Muscle of arm (tissue), 12 donors: ENCODE results near the gene CCDC170. TPM values are rescaled to one million over a fixed set of nuclear protein-coding genes. Genes with fewer than 3 reads are reported as not detected.

Experiments used
- DNase-seq: peaks from one replicate; pipeline ENCODE4 v3.0.0-alpha.2; 2013
- polyA plus RNA-seq, 12 donors: library from polyadenylated mRNA; unstranded; fragments of 120-200 nt; gene quantifications; one replicate each; pipeline ENCODE4 v1.2.1, GENCODE V29; 2013; ENCODE audit not compliant: insufficient read length in 12 of 12

The CCDC170 gene
- polyA plus RNA-seq, 12 donors: 0.43 to 3.5 (median 1.0) TPM; not detected in 2

- DNase-seq: no peak
These were observed 53.3 kb downstream of the CCDC170 start for GRCh38 chr6:151546941-151547659.

DNA sequence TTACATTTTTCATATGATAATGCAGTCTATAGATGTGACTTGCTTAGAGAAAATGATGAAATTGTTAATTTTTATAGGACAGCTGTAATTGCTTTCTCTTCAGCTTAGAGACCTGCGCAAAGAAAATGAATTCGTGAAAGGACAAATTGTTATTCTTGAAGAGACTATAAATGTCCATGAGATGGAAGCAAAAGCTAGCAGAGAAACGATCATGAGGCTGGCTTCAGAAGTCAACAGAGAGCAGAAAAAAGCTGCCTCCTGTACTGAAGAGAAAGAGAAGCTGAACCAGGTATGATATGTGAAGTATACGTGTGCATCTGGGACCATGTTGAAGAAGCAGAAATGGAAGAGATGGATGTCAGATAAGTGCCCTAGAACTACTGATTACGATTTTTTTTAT lies 54.4 kb downstream of the CCDC170 start:
- DNase-seq: no peak

DNA sequence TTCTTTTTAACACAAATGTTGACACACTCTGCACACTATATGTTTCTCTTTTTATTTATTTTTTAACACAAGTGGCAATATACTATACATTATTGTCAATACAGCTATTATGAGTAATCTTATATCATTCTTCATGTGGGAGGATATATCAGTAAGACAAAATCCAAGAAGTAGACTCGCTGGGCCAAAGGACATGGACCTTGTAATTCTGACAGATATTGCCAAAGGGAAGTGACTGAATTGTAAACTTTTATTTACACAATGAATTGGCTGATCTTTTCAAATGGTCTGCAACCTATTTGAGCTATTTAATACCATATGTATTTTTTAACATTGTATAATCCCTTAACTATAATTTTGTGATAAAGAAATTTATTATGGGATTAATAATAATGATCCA lies 56.0 kb downstream of the CCDC170 start:
- no peak for DNase-seq

DNA sequence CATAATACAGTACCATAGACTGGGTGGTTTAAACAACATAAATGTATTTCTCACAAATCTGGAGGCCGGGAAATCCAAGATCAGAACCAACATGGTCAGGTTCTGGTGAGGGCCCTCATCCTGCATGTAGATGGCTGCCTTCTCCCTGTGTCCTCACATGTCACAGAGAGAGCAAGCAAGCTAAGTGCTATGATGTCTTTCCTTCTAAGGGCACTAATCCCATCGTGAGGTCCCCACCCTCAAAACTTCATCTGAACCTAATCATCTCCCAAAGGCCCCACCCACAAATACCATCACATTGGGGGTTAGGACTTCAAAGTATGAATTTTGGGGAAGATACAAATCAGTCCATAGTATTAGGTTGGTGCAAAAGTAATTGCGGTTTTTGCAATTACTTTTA lies 56.8 kb downstream of the CCDC170 start:
- DNase-seq: no peak

DNA sequence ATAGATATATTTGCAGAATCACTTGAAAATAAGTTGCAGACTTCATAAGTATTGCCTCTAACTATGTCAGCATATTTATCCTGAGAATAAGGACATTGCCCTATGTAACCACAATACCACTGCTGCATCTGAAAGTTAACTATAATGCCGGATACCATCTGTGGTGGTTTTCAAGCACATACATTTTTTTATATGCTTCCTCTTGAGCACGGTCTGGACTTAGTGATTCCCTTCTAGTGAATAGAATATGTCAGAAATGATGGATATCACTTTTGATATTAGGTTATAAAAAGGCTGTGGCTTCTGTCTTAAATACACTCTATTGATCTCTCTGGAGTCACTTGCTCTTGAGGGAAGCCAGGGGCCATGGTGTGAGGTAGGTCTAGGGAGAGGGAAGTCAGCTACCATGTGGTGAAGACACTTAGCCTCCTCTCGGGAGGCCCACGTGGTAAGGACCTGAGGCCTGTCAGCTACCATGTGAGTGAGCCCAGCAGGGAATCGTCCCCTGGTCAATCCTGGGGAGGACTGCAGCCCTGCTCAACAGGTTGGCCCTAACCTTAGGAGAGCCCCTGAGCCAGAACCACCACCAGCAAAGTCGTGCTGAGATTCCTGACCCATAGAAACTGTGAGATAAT lies 57.5 kb downstream of the CCDC170 start:
- no peak for DNase-seq

- DNase-seq: no peak
These were observed 59.8 kb downstream of the CCDC170 start for GRCh38 chr6:151553416-151554165.

- DNase-seq: no peak
These were observed 67.4 kb downstream of the CCDC170 start for GRCh38 chr6:151561238-151561637.

DNA sequence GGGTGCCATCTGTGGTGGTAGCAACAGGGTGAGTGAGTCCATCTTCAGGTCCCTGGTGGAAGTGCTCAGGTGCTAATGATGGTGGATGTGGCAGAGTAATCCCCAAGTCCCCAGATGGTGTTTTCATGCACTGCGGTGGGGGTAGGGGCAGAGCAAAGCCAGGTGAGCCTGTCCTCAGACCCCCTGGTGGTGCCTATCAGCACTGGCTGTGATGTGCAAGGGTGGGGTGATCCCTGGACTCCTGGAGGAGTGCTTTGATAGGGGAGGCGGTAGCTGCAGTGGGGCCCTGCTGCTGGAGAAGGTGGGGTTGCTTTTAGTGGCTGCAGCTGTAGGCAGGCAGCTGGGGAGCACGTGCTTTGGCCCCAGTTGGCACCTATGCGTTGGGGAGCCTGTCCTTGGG lies 70.8 kb downstream of the CCDC170 start:
- DNase-seq: no peak

GRCh38 chr6:151565940-151566339 lies 72.1 kb downstream of the CCDC170 start:
- no peak for DNase-seq

DNA sequence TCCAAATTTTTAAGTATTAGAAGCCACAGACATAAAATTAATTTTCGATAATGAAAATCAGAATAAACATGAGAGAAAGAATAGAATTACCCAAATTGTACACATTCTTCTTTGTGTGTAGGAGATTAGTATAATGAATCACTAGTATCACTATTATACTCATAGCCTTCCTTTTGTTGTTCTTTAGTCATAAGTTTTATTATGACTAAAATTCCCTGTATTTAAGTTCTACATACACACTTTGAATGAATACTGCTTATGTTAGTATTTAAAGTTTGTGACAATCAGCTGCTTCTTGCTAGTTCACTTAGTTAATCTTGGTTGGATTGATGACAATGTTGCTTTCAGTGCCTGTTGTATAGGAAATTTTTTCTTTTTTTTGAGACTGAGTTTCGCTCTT lies 72.7 kb downstream of the CCDC170 start:
- DNase-seq: no peak

DNA sequence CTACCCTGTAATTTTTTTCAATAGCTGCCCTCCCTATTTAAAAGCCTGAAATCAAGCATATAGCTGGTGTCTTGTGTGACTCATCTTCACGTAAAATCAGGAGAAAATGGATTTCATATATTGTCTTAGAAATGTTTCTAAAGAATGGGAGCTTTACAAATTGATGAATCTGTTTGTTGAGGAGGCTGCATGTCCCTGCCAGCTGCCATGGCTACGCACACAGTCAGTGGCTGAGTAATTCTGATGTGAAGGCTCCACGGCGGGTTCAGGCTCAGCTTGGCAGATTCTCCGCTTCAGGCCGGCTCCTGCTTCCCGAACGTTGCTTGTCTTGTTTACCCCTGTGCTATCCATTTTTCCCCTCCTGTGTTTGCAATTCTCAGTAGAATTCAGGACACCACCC lies 82.8 kb downstream of the CCDC170 start:
- DNase-seq: no peak

DNA sequence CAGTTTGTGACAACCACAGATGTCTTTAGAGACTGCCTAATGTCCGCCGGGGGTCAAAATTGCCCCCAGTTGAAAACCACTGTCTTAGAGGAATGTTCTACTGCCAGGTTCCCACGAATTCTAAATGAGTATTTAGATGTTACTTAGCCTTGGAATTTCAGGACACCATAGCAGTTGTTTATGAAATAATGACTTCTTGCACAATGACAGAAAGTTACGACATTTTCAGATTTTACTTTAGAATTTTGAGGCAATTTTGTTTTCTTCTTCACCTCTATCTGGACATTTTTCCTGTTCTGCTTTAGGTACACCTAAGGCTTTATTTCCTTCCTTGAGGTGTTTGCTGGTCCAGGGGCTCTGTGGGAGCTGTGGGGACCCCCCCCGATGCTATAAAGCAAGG lies 83.4 kb downstream of the CCDC170 start:
- DNase-seq: no peak

DNA sequence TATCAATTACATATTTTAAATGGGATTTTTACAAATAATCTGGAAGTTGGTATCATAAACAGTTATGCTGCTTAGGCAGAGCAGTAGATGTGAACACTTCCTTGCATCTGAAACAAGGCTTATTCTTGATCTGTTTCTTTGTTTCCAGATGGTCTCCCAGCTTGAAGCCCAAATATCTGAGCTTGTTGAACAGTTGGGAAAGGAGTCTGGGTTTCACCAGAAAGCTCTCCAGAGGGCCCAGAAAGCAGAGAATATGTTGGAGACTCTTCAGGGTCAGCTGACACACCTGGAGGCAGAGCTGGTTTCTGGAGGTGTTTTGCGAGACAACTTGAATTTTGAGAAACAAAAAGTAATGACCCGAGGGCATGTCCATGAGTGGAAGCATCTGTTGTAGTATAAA lies 91.9 kb downstream of the CCDC170 start:
- DNase-seq: no peak

DNA sequence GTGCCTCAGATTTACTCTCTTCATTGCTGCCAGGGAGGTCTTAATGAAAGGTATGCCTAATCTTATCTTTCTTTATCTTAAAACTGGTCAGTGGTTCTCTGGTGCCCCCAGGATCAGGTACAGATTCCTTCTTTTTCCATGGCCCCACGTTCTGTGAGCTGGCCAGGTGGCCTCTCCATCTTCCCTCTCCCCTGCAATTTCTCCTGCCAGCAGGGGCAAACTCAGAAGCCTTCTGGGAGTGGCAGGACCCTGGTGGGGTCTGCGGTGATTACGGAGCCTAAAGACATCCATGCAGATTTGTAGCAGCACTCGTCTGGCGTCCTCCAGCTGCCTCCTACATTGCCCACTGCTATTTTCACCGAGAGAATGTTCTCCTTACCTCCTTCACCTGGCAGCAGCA lies 95.8 kb downstream of the CCDC170 start:
- DNase-seq: no peak

GRCh38 chr6:151590742-151591141 lies 96.9 kb downstream of the CCDC170 start:
- DNase-seq: no peak

GRCh38 chr6:151592449-151593159 lies 98.8 kb downstream of the CCDC170 start:
- no peak for DNase-seq

DNA sequence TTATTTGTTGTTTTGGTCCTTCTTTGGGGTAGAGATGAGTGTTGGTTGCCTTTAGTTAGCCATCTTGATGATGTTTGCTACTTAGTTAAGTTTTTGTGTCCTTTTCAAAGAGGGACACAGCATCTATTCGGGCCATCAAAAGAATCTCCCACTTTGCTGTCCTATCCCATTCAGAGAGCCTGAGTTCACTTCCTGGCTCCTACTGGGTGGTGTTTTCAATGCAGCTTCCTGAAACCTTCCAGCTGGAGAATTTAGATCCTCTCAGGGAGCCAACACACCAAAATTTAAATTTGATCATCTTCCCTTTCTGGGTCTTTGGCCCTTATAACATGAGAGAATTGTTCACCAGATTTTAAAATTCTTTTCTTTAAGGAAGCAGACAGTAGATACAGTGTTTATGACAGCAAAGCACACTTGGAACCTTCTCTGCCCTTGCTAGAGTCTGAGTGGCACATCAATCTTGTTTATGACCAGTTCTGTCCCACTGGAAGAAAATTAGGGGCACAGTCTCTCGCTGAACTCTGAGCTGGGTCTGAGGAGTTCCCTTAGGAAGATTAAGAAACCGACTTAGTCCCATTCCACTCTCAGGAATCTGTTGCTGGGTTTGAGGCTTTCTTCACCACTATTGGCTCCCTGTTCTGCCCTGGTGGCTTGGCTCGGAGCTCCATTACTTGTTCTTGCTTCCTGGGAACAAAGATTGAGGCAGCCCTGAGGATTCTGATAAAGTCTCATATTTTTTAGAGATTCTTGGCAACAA lies 115.5 kb downstream of the CCDC170 start:
- no peak for DNase-seq

DNA sequence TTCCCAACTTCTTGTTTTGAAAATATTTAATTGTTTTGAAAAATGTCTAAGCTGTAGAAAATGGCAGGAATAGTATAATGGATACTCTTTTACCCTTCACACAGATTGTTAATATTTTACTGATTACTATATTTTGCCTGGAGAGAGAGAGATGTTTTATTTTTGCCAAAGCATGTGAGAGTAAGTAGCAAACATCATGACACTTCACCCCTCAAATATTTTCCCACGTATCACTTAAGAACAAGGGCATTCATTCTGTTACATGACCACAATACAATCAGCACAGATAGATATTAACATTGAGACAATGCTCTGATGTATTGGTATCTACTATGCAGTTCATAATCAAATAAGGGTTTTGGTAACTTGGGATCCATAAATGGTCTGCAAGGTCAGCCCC lies 116.5 kb downstream of the CCDC170 start:
- no peak for DNase-seq

- no peak for DNase-seq
These were observed 120.8 kb downstream of the CCDC170 start for GRCh38 chr6:151614630-151615029.

GRCh38 chr6:151616091-151616513 lies 122.3 kb downstream of the CCDC170 start:
- DNase-seq: no peak

GRCh38 chr6:151616600-151616999 lies 122.8 kb downstream of the CCDC170 start:
- no peak for DNase-seq

DNA sequence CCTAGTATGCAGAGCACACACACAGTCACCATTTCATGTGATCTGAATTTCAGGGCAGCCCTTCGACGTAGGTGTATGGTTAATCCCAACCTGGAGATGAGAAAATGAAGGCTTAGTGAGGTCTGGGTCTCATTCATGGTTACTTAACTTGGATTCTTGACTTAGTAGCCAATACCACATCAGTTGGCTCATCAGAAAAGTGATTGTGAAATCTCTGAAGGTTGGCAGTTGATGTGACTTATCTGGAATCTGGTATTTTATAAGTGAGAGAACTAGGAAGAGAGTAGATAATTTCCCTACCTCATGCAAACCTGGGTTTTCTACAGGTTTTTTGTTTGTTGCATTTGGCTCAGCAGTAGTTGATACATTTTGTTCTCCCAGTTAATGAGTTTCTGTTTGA lies 123.7 kb downstream of the CCDC170 start:
- DNase-seq: no peak
